Upper lobe of left lung (tissue), 4 donors: Measurements from ENCODE around the gene ASCL1.

Experiments
- CTCF ChIP-seq, 6 experiments: fragments of 450-650 bp in 4 of 6; fragments of 200-600 bp in 2 of 6; sonication (generic) in 2 of 6; IDR thresholded peaks; one replicate each; pipeline ENCODE4 v1.5.1; 2016 to 2019; ENCODE audit warnings: antibody characterized with exemption in 6 of 6
- EP300 ChIP-seq, 4 donors: sonication (generic); formaldehyde crosslinking; IDR thresholded peaks; one replicate each; pipeline ENCODE4 v1.5.1; 2017; ENCODE audit warnings: antibody characterized with exemption in 4 of 4, control low read depth in 2 of 4
- POLR2A ChIP-seq, 4 donors: fragments of 450-650 bp; IDR thresholded peaks; one replicate each; pipeline ENCODE4 v1.5.1; 2016 to 2017; ENCODE audit warnings: antibody characterized with exemption in 4 of 4, mild to moderate bottlenecking in 2 of 4
- POLR2AphosphoS5 ChIP-seq, 2 donors: sonication (generic); formaldehyde crosslinking; IDR thresholded peaks; one replicate each; pipeline ENCODE4 v1.5.1; 2017; ENCODE audit warnings: antibody characterized with exemption in 2 of 2

GRCh38 chr12:102963796-102964195 is 6.3 kb downstream of the ASCL1 start:
- no peak for TF ChIP-seq POLR2AphosphoS5 (IDR thresholded peaks at IDR 0.05)
- TF ChIP-seq CTCF (IDR thresholded peaks at IDR 0.05) = no peak
- TF ChIP-seq POLR2A (IDR thresholded peaks at IDR 0.05) = no peak
- no peak for TF ChIP-seq EP300 (IDR thresholded peaks at IDR 0.05)
